Brain microvascular endothelial cell (primary cell): ENCODE results near the gene RAPGEF2.

Experiments used
- DNase-seq: peaks from one replicate; pipeline ENCODE4 v3.0.0-alpha.2; 2020
- H3K27ac ChIP-seq: fragments of 250-450 bp; sonication (Bioruptor Pico); 2 replicates; pipeline ENCODE4 v1.5.1; 2020; ENCODE audit warnings: mild to moderate bottlenecking, moderate library complexity
- H3K27me3 ChIP-seq: fragments of 250-450 bp; sonication (Bioruptor Pico); replicated peaks from 2 replicates; pipeline ENCODE4 v1.5.1; 2020; ENCODE audit warnings: mild to moderate bottlenecking
- H3K36me3 ChIP-seq: fragments of 250-450 bp; sonication (Bioruptor Pico); replicated peaks from 2 replicates; pipeline ENCODE4 v1.5.1; 2020; ENCODE audit warnings: mild to moderate bottlenecking
- H3K4me3 ChIP-seq: 2 replicates; pipeline ENCODE4 v1.5.1; 2011; ENCODE audit warnings: low read depth, mild to moderate bottlenecking, control low read depth, low read length, moderate library complexity
- CTCF ChIP-seq: IDR thresholded peaks from 2 replicates; pipeline ENCODE4 v1.5.1; 2011; ENCODE audit warnings: low read depth, mild to moderate bottlenecking, moderate library complexity, low read length, control low read depth, inconsistent platforms; ENCODE audit errors: missing control alignments
- in situ Hi-C: cut with HindIII; loops from 2 replicates; pipeline ENCODE4 v1.10.0; 2017; ENCODE audit warnings: low sequenced_read_pairs, low pct_ligation_motif_present

RAPGEF2 gene

GRCh38 chr4:159193046-159193620 is 90.3 kb downstream of the RAPGEF2 start:
- no peak overlapping the region for H3K4me3 ChIP-seq
- H3K27me3 ChIP-seq, result no peaks in the 10 kb centered on the region
- no peak for TF ChIP-seq CTCF
- H3K36me3 ChIP-seq, result no peaks in the 10 kb centered on the region
- in situ Hi-C loops, result loop anchor here (25.0 kb wide), 1 partner anchor 331 kb away; no protein-coding TSS in a partner anchor
- no peak for DNase-seq
- H3K27ac ChIP-seq, result no peak overlapping the region

- no peak overlapping the region for H3K27ac ChIP-seq
- DNase-seq, result no peak
- H3K27me3 ChIP-seq, result no peaks in the 10 kb centered on the region
- H3K4me3 ChIP-seq, result no peak overlapping the region
- no peaks in the 10 kb centered on the region for H3K36me3 ChIP-seq
- TF ChIP-seq CTCF, result no peak
- in situ Hi-C loops, result loop anchor here (25.0 kb wide), 1 partner anchor 333 kb away; no protein-coding TSS in a partner anchor
Observed at GRCh38 chr4:159195361-159195769, 92.5 kb downstream of the RAPGEF2 start.

GRCh38 chr4:159197260-159197884 is 94.5 kb downstream of the RAPGEF2 start:
- Histone ChIP-seq H3K27me3 (no peaks in the 10 kb centered on the region), H3K4me3 (no peak overlapping the region), H3K36me3 (no peaks in the 10 kb centered on the region), H3K27ac (no peak overlapping the region)
- TF ChIP-seq CTCF, result no peak
- DNase-seq, result no peak
- in situ Hi-C loops, result loop anchor here (25.0 kb wide), 1 partner anchor 335 kb away; no protein-coding TSS in a partner anchor

- in situ Hi-C loops, result loop anchor here (25.0 kb wide), 1 partner anchor 336 kb away; no protein-coding TSS in a partner anchor
- TF ChIP-seq CTCF, result no peak
- Histone ChIP-seq H3K4me3 (no peak overlapping the region), H3K36me3 (no peaks in the 10 kb centered on the region), H3K27ac (no peak overlapping the region), H3K27me3 (no peaks in the 10 kb centered on the region)
- DNase-seq, result no peak
Observed at GRCh38 chr4:159197885-159198269, 95.0 kb downstream of the RAPGEF2 start.

GRCh38 chr4:159199826-159200225 is 96.9 kb downstream of the RAPGEF2 start:
- Histone ChIP-seq H3K36me3 (no peaks in the 10 kb centered on the region), H3K4me3 (no peak overlapping the region), H3K27ac (no peak overlapping the region), H3K27me3 (no peaks in the 10 kb centered on the region)
- no peak for TF ChIP-seq CTCF
- no peak for DNase-seq
- in situ Hi-C loops, result loop anchor here (25.0 kb wide), 1 partner anchor 338 kb away; no protein-coding TSS in a partner anchor
